Esophagus squamous epithelium (tissue), 5 donors: ENCODE results near the gene DDX54. TPM values are rescaled to one million over a fixed set of nuclear protein-coding genes. Genes with fewer than 3 reads are reported as not detected.

Experiments used
- DNase-seq: peaks from one replicate; lab custom pipeline; 2025; lab: John Stamatoyannopoulos, UW
- H3K27ac ChIP-seq, 4 donors: fragments of 200-600 bp; sonication (generic); one replicate each; pipeline ENCODE4 v1.5.1; 2016 to 2019; ENCODE audit warnings: mild to moderate bottlenecking in 1 of 4
- H3K27me3 ChIP-seq, 4 donors: fragments of 200-600 bp; sonication (generic); 1 replicate in 3 of 4; 2 replicates in 1 of 4; pipeline versions ENCODE4 v1.5.1 to v1.6.0; 2017 to 2021; ENCODE audit warnings: antibody characterized with exemption in 1 of 4
- H3K36me3 ChIP-seq, 3 donors: fragments of 200-600 bp; sonication (generic); one replicate each; pipeline ENCODE4 v1.5.1; 2016 to 2019
- H3K4me1 ChIP-seq, 3 donors: fragments of 200-600 bp; sonication (generic); one replicate each; pipeline ENCODE4 v1.5.1; 2017 to 2019
- H3K4me3 ChIP-seq, 4 donors: fragments of 200-600 bp; sonication (generic); 1 replicate in 3 of 4; 2 replicates in 1 of 4; pipeline ENCODE4 v1.5.1; 2016 to 2019; ENCODE audit warnings: mild to moderate bottlenecking in 2 of 4, moderate library complexity in 1 of 4
- H3K9me3 ChIP-seq, 3 donors: fragments of 200-600 bp; sonication (generic); one replicate each; pipeline ENCODE4 v1.5.1; 2016 to 2019
- CTCF ChIP-seq, 6 experiments: fragments of 450-650 bp in 4 of 6; fragments of 200-600 bp in 2 of 6; sonication (generic) in 2 of 6; IDR thresholded peaks; one replicate each; pipeline ENCODE4 v1.5.1; 2016 to 2019; ENCODE audit warnings: antibody characterized with exemption in 6 of 6, mild to moderate bottlenecking in 4 of 6, moderate library complexity in 4 of 6
- POLR2A ChIP-seq, 4 donors: fragments of 450-650 bp; IDR thresholded peaks; one replicate each; pipeline ENCODE4 v1.6.1; 2017; ENCODE audit warnings: antibody characterized with exemption in 4 of 4, mild to moderate bottlenecking in 4 of 4, moderate library complexity in 3 of 4
- WGBS, 2 donors: methylation state at CpG; one replicate each; pipeline ENCODE4 v1.1.5; 2018; 5-methylcytosine and 5-hydroxymethylcytosine counted together
- intact Hi-C: fragments of 100-400 bp; cut with DNase I; formaldehyde crosslinking; loops from one replicate; pipeline ENCODE4 v1.15.0; 2022
- total RNA-seq, 4 donors: library from RNA; depleted of rRNA; stranded (reverse); fragments of >200 nt; gene quantifications; one replicate each; pipeline ENCODE4 v1.1.0, GENCODE V29; 2016
- donor health status: DM: yes; HTN: yes; CAD: no.

DDX54 gene
- total RNA-seq, 4 donors from 2014 or later = 35.3 to 80.5 (median 65.2) TPM

- no peak for DNase-seq
- Histone ChIP-seq H3K27ac (no peak overlapping the region), H3K9me3 (no peaks in the 10 kb centered on the region), H3K36me3 (peaks cover 31 to 100% (median 79%) of the 10 kb centered on the region in 3 donors), H3K27me3 (no peaks in the 10 kb centered on the region), H3K4me3 (no peak overlapping the region), H3K4me1 (no peaks in the 10 kb centered on the region)
- 94 to 100% methylated on average over 2 to 4 of the region's 13 CpGs for WGBS, 2 donors
- intact Hi-C loops = loop anchor here (5.0 kb wide), 1 partner anchor 122 kb away; no protein-coding TSS in a partner anchor
- no peak for TF ChIP-seq CTCF (IDR thresholded peaks at IDR 0.05)
- TF ChIP-seq POLR2A (IDR thresholded peaks at IDR 0.05) = no peak
These were observed 15.6 kb downstream of the DDX54 start for GRCh38 chr12:113169697-113170096.

GRCh38 chr12:113167868-113168267 lies 17.4 kb downstream of the DDX54 start:
- no peak for DNase-seq
- Histone ChIP-seq H3K4me3 (no peak overlapping the region), H3K27me3 (no peaks in the 10 kb centered on the region), H3K27ac (no peak overlapping the region), H3K4me1 (no peaks in the 10 kb centered on the region), H3K9me3 (no peaks in the 10 kb centered on the region), H3K36me3 (peaks cover 50 to 100% (median 85%) of the 10 kb centered on the region in 3 donors)
- intact Hi-C loops = no loop called here
- TF ChIP-seq POLR2A (IDR thresholded peaks at IDR 0.05) (no peak), CTCF (IDR thresholded peaks at IDR 0.05) (no peak)
- WGBS, 2 donors = 100% methylated on average over 1 of the region's 10 CpGs; no CpG with 5 or more reads in 1 of the 2 donors

GRCh38 chr12:113165521-113166450 lies 19.5 kb downstream of the DDX54 start:
- intact Hi-C loops = no loop called here
- Histone ChIP-seq H3K9me3 (no peaks in the 10 kb centered on the region), H3K4me1 (no peaks in the 10 kb centered on the region), H3K4me3 (no peak overlapping the region), H3K27ac (no peak overlapping the region), H3K36me3 (peaks cover 66 to 100% (median 79%) of the 10 kb centered on the region in 3 donors), H3K27me3 (no peaks in the 10 kb centered on the region)
- DNase-seq = no peak
- 91 to 94% methylated on average over 12 to 16 of the region's 32 CpGs for WGBS, 2 donors
- no peak for TF ChIP-seq POLR2A (IDR thresholded peaks at IDR 0.05)
- no peak for TF ChIP-seq CTCF (IDR thresholded peaks at IDR 0.05)

GRCh38 chr12:113164014-113164413 lies 21.3 kb downstream of the DDX54 start:
- intact Hi-C loops = loop anchor here (5.0 kb wide), 1 partner anchor 112 kb away; no protein-coding TSS in a partner anchor
- 93 to 94% methylated on average over 10 to 13 of the region's 13 CpGs for WGBS, 2 donors
- DNase-seq = no peak
- Histone ChIP-seq H3K27ac (no peak overlapping the region), H3K36me3 (peaks cover 55 to 100% (median 80%) of the 10 kb centered on the region in 3 donors), H3K4me1 (no peaks in the 10 kb centered on the region), H3K4me3 (no peak overlapping the region), H3K9me3 (no peaks in the 10 kb centered on the region), H3K27me3 (no peaks in the 10 kb centered on the region)
- TF ChIP-seq CTCF (IDR thresholded peaks at IDR 0.05) = no peak
- no peak for TF ChIP-seq POLR2A (IDR thresholded peaks at IDR 0.05)

GRCh38 chr12:113163030-113163360 lies 22.3 kb downstream of the DDX54 start:
- TF ChIP-seq POLR2A (IDR thresholded peaks at IDR 0.05) (no peak), CTCF (IDR thresholded peaks at IDR 0.05) (no peak)
- Histone ChIP-seq H3K27ac (no peak overlapping the region), H3K4me3 (no peak overlapping the region), H3K36me3 (peaks cover 59 to 100% (median 77%) of the 10 kb centered on the region in 3 donors), H3K9me3 (no peaks in the 10 kb centered on the region), H3K4me1 (no peaks in the 10 kb centered on the region), H3K27me3 (no peaks in the 10 kb centered on the region)
- 98% methylated on average over 7 to 10 of the region's 12 CpGs for WGBS, 2 donors
- intact Hi-C loops = loop anchor here (5.0 kb wide), 1 partner anchor 111 kb away; no protein-coding TSS in a partner anchor
- DNase-seq = no peak
